Mesodermal cell (in vitro differentiated cells): ENCODE data around the gene EFCAB8.

Experiments used
- H3K27ac ChIP-seq: 2 replicates; pipeline ENCODE4 v1.7.0; 2013; ENCODE audit warnings: mild to moderate bottlenecking, low read depth, low read length, moderate library complexity; ENCODE audit not compliant: severe bottlenecking
- H3K36me3 ChIP-seq: 2 replicates; pipeline ENCODE4 v1.7.1; 2013; ENCODE audit warnings: mild to moderate bottlenecking, low read length, moderate library complexity; ENCODE audit not compliant: control insufficient read depth, insufficient read depth
- H3K4me1 ChIP-seq: one replicate; pipeline ENCODE4 v1.7.1; 2013; ENCODE audit warnings: mild to moderate bottlenecking, low read length; ENCODE audit not compliant: insufficient read depth, control insufficient read depth, poor library complexity, severe bottlenecking
- H3K4me3 ChIP-seq: 2 replicates; pipeline ENCODE4 v1.7.0; 2013; ENCODE audit warnings: low read length, control low read depth, mild to moderate bottlenecking; ENCODE audit not compliant: insufficient read depth, poor library complexity, severe bottlenecking; ENCODE audit errors: extremely low read depth
- H3K9me3 ChIP-seq: 2 replicates; pipeline ENCODE4 v1.7.1; 2013; ENCODE audit warnings: mild to moderate bottlenecking, low read length, moderate library complexity; ENCODE audit not compliant: control insufficient read depth
- whole genome bisulfite sequencing, 2 experiments: methylation state at CpG; one replicate each; pipeline ENCODE4 v1.1.5; 2013; ENCODE audit warnings: missing lambda C conversion rate in 2 of 2; ENCODE audit not compliant: insufficient coverage in 2 of 2; 5-methylcytosine and 5-hydroxymethylcytosine counted together

The EFCAB8 gene

GRCh38 chr20:32920530-32921298 is 62.0 kb downstream of the EFCAB8 start:
- Histone ChIP-seq H3K9me3 (peaks cover 6% of the 10 kb centered on the region), H3K4me1 (no peaks in the 10 kb centered on the region), H3K27ac (no peak overlapping the region), H3K4me3 (no peak overlapping the region), H3K36me3 (no peaks in the 10 kb centered on the region)
- 86% methylated on average over 3 of the region's 6 CpGs; no CpG with 5 or more reads in 1 of the 2 experiments for WGBS, 2 experiments

DNA sequence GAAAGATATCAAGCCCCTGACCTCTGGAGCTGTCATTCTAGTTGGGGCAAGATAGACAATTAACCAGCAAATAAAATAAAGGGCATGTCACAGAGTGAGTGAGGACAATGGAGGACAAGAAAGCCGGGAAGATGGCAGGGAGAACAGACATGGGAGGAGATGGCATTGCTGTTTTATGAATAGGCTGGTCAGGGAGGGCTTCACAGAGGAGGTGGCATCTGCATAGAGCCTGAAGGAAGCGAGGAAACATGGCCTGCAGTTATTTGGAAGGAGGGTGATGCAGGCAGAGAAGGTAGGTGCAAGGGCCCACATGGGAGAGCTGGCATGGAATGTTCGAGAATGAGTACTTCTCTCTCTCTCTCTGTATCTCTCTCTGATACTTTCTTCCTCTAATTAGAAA is 63.7 kb downstream of the EFCAB8 start:
- Histone ChIP-seq H3K36me3 (no peaks in the 10 kb centered on the region), H3K27ac (no peak overlapping the region), H3K4me1 (no peaks in the 10 kb centered on the region), H3K9me3 (no peaks in the 10 kb centered on the region), H3K4me3 (no peak overlapping the region)
- 88 to 90% methylated on average over 2 of the region's 3 CpGs for WGBS, 2 experiments

DNA sequence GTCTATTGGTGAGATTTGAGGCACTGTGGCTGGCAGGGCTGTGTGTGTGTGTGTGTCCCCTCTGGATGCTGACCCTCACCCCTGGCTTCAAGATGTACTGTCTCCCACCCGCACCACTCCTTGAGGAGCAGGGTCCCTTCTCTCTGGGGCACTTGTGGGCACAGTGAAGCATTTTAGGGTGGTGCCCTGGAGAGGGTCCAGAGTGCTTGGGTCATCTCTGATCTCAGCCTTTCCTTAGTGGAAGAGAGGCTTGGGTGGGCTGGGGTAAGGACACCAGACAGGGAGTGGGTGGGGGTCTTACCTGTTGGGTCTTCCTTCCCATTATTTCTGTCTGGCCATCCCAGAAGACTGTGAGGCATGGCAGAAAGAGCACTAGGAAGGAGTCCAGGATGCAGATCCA is 66.1 kb downstream of the EFCAB8 start:
- H3K4me1 ChIP-seq, result no peaks in the 10 kb centered on the region
- no peaks in the 10 kb centered on the region for H3K9me3 ChIP-seq
- H3K27ac ChIP-seq, result no peak overlapping the region
- WGBS, 2 experiments, result no CpG with 5 or more reads among the region's 1 CpG
- H3K4me3 ChIP-seq, result no peak overlapping the region
- H3K36me3 ChIP-seq, result no peaks in the 10 kb centered on the region

GRCh38 chr20:32925481-32926196 is 66.9 kb downstream of the EFCAB8 start:
- H3K9me3 ChIP-seq, result no peaks in the 10 kb centered on the region
- WGBS, 2 experiments, result 89 to 90% methylated on average over 15 to 16 of the region's 17 CpGs
- no peak overlapping the region for H3K4me3 ChIP-seq
- no peaks in the 10 kb centered on the region for H3K36me3 ChIP-seq
- no peak overlapping the region for H3K27ac ChIP-seq
- H3K4me1 ChIP-seq, result no peaks in the 10 kb centered on the region

DNA sequence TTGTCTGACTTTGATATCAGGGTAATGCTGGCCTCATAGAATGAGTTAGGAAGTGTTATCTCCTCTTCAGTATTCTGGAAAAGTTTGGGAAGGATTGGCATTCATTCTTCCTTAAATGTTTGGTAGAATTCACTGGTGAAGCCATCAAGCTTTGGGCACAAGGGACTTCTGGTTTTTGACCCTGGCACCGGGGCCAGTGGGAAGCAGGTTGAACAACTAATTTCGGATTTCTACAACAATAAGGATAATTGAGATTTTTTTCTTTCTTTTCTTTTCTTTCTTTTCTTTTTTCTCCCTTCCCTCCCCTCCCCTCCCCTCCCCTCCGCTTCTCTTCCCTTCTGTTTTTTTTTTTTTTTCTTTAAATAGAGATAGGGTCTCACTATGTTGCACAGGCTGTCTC is 70.4 kb downstream of the EFCAB8 start:
- no peaks in the 10 kb centered on the region for H3K36me3 ChIP-seq
- no peak overlapping the region for H3K4me3 ChIP-seq
- H3K27ac ChIP-seq, result no peak overlapping the region
- H3K4me1 ChIP-seq, result no peaks in the 10 kb centered on the region
- no CpG with 5 or more reads among the region's 3 CpGs for WGBS, 2 experiments
- H3K9me3 ChIP-seq, result no peaks in the 10 kb centered on the region

DNA sequence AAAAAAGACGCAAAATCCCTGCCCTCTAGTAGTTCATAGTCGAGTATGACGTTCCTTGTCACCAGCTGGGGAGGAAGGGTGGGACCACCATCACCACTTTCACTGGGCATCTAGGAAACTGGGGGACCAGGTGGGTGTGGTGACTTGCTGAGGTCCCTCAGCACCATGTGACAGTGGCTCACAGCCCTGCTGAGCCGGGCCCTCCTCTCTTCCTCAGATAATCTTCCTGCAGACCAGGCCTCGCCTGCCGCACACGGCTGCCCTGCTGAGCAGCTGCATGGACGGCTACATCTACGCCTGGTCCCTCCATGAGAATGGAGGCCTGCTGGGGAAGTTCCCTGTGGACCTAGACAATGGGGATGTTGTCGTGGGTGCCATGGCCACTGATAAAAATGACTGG is 71.5 kb downstream of the EFCAB8 start:
- Histone ChIP-seq H3K27ac (no peak overlapping the region), H3K9me3 (no peaks in the 10 kb centered on the region), H3K4me1 (no peaks in the 10 kb centered on the region), H3K36me3 (no peaks in the 10 kb centered on the region), H3K4me3 (no peak overlapping the region)
- 85 to 86% methylated on average over 10 of the region's 10 CpGs for WGBS, 2 experiments

- H3K36me3 ChIP-seq, result no peaks in the 10 kb centered on the region
- no peak overlapping the region for H3K27ac ChIP-seq
- no peak overlapping the region for H3K4me3 ChIP-seq
- no peaks in the 10 kb centered on the region for H3K4me1 ChIP-seq
- WGBS, 2 experiments, result 85 to 96% methylated on average over 4 of the region's 5 CpGs
- H3K9me3 ChIP-seq, result no peaks in the 10 kb centered on the region
Observed at GRCh38 chr20:32930701-32931100, 72.0 kb downstream of the EFCAB8 start.

GRCh38 chr20:32934580-32934979 is 75.9 kb downstream of the EFCAB8 start:
- Histone ChIP-seq H3K27ac (no peak overlapping the region), H3K4me3 (no peak overlapping the region), H3K9me3 (no peaks in the 10 kb centered on the region), H3K36me3 (no peaks in the 10 kb centered on the region), H3K4me1 (no peaks in the 10 kb centered on the region)
- WGBS, 2 experiments, result 55 to 79% methylated on average over 2 to 4 of the region's 4 CpGs

GRCh38 chr20:32941155-32941885 is 82.6 kb downstream of the EFCAB8 start:
- H3K4me3 ChIP-seq, result no peak overlapping the region
- H3K27ac ChIP-seq, result no peak overlapping the region
- no peaks in the 10 kb centered on the region for H3K36me3 ChIP-seq
- H3K9me3 ChIP-seq, result no peaks in the 10 kb centered on the region
- WGBS, 2 experiments, result 53 to 78% methylated on average over 1 to 3 of the region's 4 CpGs
- peaks cover 3% of the 10 kb centered on the region for H3K4me1 ChIP-seq

- WGBS, 2 experiments, result 90 to 96% methylated on average over 6 of the region's 7 CpGs
- Histone ChIP-seq H3K27ac (no peak overlapping the region), H3K9me3 (no peaks in the 10 kb centered on the region), H3K4me3 (no peak overlapping the region), H3K4me1 (peaks cover 3% of the 10 kb centered on the region), H3K36me3 (no peaks in the 10 kb centered on the region)
Observed at GRCh38 chr20:32943490-32944052, 84.8 kb downstream of the EFCAB8 start.
